Activated T-cell treated with anti-CD3 and anti-CD28 coated beads, Interleukin-2, amount 50 U/mL, for 4 hours (primary cell): ENCODE results near the gene TAS2R38. TPM values are rescaled to one million over a fixed set of nuclear protein-coding genes. Genes with fewer than 3 reads are reported as not detected.

Source experiments
- ATAC-seq, 2 donors: fragments of 200-7000 bp; cut with Tn5 transposase; one replicate each; pipeline ENCODE4 v1.10.0; 2021
- DNase-seq: peaks from one replicate; pipeline ENCODE4 v3.0.0-alpha.2; 2020
- H3K27me3 Mint-ChIP-seq: one replicate; pipeline ENCODE4 v1.8.0; 2021; ENCODE audit warnings: low read depth, mixed read lengths
- H3K36me3 Mint-ChIP-seq: one replicate; pipeline ENCODE4 v1.8.0; 2022; ENCODE audit warnings: mixed read lengths; ENCODE audit not compliant: insufficient read depth
- H3K4me1 Mint-ChIP-seq: one replicate; pipeline ENCODE4 v1.8.0; 2021; ENCODE audit warnings: low read depth, mixed read lengths
- H3K4me3 Mint-ChIP-seq: one replicate; pipeline ENCODE4 v1.8.0; 2021; ENCODE audit warnings: mild to moderate bottlenecking, moderate library complexity, mixed read lengths
- H3K9me3 Mint-ChIP-seq: one replicate; pipeline ENCODE4 v1.8.0; 2021; ENCODE audit warnings: mixed read lengths
- total RNA-seq, 3 donors: library from RNA; stranded (reverse); gene quantifications; one replicate each; pipeline ENCODE4 v1.2.1, GENCODE V29; 2021

The TAS2R38 gene
- not detected for total RNA-seq

DNA sequence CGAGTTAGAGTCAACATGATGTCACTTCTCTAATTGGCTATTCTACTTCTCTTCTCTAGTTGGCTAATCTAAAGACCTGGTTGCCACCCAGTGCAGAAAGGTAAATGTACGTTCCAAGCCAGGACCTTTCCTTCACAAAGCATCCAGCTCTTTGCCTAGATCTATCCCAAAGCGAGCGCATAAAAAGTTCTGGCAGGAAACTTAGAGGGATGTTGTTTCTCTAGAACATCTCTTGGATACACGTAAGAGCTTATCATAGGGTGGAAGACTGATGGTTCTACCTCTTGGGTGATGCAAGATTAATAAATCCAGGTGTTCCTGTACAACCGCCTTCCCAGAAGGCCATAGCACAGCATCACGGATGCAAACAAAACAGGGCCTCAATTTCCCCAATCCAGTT lies at the start of gene TAS2R38:
TSS of gene TAS2R38 (minus strand) at position 101 of the 400 bp plus-strand sequence. CDS start at position 17, 84 bp downstream.
- no peak within 1 kb of the TSS for H3K4me3 Mint-ChIP-seq

DNA sequence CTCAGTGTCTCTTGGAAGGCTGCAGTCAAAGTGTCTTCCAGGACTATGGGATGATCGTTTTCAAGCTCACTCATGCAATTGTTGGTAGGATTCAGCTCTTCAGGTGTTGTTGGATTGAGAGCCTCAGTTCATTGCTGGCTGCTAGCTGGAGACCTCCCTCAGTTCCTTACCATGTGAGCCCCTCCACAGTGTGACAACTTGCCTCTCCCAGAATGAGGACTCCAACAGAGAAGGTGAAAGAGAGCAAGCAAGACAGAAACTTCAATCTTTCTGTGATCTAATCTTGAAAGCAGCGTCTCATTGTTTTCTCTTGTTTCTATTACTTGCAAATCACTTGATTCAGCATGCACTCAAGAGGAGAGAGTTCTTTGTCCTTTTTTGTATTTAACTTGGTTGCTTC lies 44.6 kb upstream of the TAS2R38 start:
- Mint-ChIP-seq H3K4me3 (no peak overlapping the region), H3K27me3 (peaks cover 3% of the 10 kb centered on the region), H3K36me3 (no peaks in the 10 kb centered on the region), H3K4me1 (no peaks in the 10 kb centered on the region), H3K9me3 (no peaks in the 10 kb centered on the region)
- ATAC-seq, result no peak
- DNase-seq, result no peak

More for the DNA sequence above, at the start of gene TAS2R38:
- Mint-ChIP-seq H3K36me3 (no peaks in the 10 kb centered on the region), H3K4me1 (peaks cover 8% of the 10 kb centered on the region), H3K27me3 (no peaks in the 10 kb centered on the region), H3K9me3 (no peaks in the 10 kb centered on the region)
- DNase-seq (no peak), ATAC-seq (no peak)

DNA sequence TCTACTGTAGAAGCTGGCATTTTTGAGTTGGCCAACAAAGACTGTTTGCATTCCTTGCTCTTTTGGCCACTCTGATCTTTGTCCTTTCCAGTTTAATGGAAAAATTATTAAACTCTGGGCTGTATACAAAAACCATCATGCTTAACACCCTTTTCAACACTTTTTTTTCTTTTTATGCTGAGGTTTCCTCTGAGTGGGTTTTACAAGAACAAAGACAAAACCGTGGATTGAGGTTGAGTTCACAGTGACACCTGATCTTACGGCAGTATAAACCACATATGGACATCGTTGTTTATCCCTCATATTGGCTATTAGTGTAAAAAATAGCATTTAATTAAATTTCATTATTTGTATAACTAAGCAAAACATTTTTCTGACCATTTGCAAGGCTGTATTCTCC lies 43.9 kb upstream of the TAS2R38 start:
- DNase-seq (no peak), ATAC-seq (no peak)
- Mint-ChIP-seq H3K4me3 (no peak overlapping the region), H3K9me3 (no peaks in the 10 kb centered on the region), H3K4me1 (no peaks in the 10 kb centered on the region), H3K36me3 (no peaks in the 10 kb centered on the region), H3K27me3 (peaks cover 3% of the 10 kb centered on the region)

DNA sequence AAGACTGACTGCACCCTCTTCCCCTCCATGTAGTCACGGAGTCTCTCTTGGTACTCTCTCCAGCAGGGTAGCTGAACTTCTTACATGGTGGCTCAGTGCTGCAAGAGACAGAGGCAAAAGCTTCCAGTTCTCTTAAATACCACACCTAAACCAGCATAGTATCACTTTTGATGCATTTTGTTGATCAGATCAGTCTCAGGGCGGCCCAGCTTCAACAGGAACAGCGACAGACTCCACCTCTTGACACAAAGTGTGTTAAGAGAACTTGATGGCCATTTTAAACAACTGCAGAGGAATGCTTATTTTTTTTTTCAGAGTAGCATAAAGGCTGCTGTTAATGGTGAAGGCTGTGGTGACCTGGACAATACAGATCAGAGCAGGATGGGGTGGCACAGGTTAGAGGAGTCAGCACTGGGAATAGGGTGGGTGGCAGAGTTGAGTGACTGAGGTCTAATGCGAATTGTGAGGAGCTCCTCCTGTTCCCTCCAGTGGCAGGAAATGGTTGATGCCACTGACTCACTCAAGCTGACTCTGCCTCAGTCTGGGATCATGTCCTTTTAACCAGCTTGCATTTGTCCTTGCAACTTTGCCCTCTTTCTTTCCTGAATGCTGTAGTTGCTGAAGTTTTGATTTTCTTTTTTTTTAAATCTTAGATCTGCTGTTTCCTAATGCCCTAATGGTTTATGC lies 39.4 kb upstream of the TAS2R38 start:
- no peaks in the 10 kb centered on the region for H3K4me1 Mint-ChIP-seq
- H3K4me3 Mint-ChIP-seq, result no peak overlapping the region
- DNase-seq (no peak), ATAC-seq (peak; percentile 28 to 43)
- no peaks in the 10 kb centered on the region for H3K9me3 Mint-ChIP-seq
- H3K36me3 Mint-ChIP-seq, result no peaks in the 10 kb centered on the region
- H3K27me3 Mint-ChIP-seq, result no peaks in the 10 kb centered on the region

DNA sequence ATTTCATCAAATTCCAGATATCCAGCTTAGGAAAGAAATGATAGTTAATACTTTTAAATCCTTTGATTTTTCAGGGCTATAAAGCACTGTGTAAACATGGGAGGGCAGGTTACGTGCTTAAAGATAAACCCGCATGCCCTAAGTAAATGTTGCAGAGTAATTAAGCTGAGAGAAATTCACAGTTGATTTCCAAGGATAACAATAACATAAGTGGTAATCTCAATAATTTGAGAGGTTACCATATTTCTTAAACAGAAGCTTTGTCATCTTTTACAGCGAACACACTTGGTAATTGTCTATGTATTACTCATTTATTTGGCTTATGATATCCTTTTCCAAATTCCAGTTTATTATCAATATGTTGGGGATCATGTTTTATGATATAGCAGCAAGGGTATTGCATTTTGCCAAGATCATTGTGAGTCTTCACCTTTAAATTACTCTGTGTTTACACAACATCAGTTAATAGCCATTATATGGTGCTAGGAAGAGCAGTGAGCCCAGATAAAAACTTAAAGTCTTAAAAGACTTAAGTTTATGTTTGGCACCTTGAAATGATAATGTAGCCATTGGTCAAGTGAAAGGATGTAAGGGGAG lies 37.5 kb upstream of the TAS2R38 start:
- H3K9me3 Mint-ChIP-seq, result no peaks in the 10 kb centered on the region

DNA sequence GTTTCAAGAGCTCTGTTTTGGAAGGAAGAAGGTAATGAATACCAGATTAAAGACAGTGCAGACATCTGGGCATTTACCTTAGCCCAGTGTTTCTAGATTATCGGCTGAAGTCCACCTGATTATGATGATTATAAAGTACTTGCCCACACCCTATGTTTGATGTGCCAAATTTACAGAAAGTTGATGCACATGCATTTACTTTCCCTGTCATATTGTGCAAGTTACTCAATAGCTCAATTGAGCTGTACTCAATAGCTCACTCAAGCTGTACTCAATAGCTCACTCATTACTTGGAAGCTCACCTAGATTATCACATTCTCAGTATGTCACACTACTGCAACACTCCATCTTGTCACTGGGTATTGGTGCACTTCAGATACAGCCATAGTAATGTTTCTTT lies 35.6 kb upstream of the TAS2R38 start:
- DNase-seq (no peak), ATAC-seq (no peak)
- Mint-ChIP-seq H3K27me3 (no peaks in the 10 kb centered on the region), H3K4me1 (no peaks in the 10 kb centered on the region), H3K4me3 (no peak overlapping the region), H3K9me3 (no peaks in the 10 kb centered on the region), H3K36me3 (no peaks in the 10 kb centered on the region)

More for the DNA sequence above, 37.5 kb upstream of the TAS2R38 start:
- Mint-ChIP-seq H3K4me3 (no peak overlapping the region), H3K36me3 (no peaks in the 10 kb centered on the region), H3K27me3 (no peaks in the 10 kb centered on the region), H3K4me1 (no peaks in the 10 kb centered on the region)
- ATAC-seq, result no peak
- DNase-seq, result no peak

DNA sequence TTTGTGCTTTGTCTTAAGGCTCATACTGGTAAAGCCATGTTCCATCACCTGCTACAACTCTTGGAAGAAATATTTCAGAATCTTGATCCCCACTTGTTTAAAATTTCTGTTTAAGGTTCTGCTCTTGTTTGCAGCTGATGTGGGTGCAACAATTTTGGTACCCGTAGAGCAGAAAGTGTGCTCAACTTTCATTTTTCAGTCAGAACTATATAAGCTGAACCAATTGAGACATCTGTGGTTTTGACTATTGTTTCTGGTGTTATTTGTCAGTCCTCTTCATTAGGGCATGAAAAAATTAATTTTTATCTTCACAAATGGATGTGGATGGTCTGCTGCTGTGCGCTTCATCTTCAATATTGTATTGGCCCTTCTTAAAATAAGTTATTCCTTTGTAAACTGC lies 33.0 kb upstream of the TAS2R38 start:
- Mint-ChIP-seq H3K9me3 (no peaks in the 10 kb centered on the region), H3K36me3 (no peaks in the 10 kb centered on the region), H3K27me3 (no peaks in the 10 kb centered on the region), H3K4me1 (no peaks in the 10 kb centered on the region), H3K4me3 (no peak overlapping the region)
- DNase-seq (no peak), ATAC-seq (no peak)

DNA sequence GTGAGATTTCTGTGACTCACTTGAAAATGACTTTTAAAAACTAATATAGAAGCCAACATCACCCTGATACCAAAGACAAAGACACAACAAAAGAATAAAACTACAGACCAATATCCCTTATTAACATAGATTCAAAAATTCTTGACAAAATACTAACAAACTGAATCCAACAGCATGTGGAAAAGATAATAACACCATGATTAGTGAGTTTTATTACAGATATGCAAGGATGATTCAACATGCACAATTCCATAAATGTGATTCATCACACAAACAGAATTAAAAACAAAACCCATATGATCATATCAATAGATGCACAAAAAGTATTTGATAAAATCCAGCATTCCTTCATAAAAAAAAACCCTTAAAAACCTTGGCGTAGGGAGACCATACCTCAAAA lies 28.6 kb upstream of the TAS2R38 start:
- no peaks in the 10 kb centered on the region for H3K4me1 Mint-ChIP-seq
- no peaks in the 10 kb centered on the region for H3K36me3 Mint-ChIP-seq
- no peak overlapping the region for H3K4me3 Mint-ChIP-seq
- peaks cover 2% of the 10 kb centered on the region for H3K9me3 Mint-ChIP-seq
- ATAC-seq, result no peak
- DNase-seq, result no peak
- peaks cover 8% of the 10 kb centered on the region for H3K27me3 Mint-ChIP-seq

DNA sequence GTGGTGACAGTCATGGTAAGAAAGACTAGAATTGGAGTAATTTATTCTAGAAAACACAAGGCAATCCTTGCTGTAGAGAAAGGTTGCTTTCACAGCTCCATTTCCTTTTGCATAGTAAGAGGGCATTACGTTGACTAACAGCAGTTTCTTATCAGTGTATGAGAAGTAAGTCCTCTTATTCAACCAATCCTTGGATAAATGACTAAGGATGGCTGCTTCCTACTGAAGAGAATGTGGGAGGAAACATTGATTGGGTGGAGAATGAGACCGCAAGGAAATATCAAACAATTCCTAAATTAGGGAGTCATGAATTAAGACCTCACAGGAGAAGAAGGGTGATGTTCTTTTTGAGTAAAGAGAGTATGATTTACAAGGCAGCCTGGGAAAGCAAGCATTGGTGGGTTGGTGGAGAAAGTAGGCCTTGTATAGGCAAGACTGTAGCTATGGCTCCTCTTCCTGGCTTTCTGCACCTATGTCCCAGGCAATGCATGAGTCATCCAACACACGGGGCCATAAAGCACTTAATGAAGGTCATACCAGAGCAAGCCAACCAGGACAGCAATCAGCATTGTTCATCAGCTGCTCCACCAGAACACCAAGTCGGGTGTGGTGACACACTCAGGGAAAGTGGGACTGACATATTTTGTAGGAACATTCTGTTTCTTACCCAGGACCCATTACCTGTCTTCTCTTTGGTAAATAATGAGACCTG lies 27.7 kb upstream of the TAS2R38 start:
- no peak for DNase-seq
- Mint-ChIP-seq H3K27me3 (peaks cover 8% of the 10 kb centered on the region), H3K4me3 (no peak overlapping the region), H3K4me1 (no peaks in the 10 kb centered on the region), H3K9me3 (peaks cover 2% of the 10 kb centered on the region), H3K36me3 (no peaks in the 10 kb centered on the region)
- ATAC-seq, result no peak

DNA sequence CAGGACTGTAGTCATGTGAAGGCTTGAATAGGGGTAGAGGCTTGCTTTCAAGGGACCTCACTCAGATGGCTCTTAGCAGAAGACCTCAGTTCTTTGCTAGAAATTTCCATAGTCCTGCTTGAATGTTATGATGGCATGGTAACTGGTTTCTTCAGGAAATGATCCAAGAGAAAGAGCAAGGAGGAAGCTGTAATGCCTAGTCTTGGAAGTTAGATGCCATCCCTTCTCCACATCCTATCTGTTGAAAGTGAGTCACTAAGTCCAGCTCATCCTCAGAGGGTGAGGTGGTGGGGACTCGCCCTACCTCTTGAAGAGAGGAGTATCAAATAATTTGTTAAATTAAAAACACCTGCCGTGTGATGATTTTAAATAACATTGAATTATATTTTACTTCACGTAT lies 26.7 kb upstream of the TAS2R38 start:
- Mint-ChIP-seq H3K4me1 (no peaks in the 10 kb centered on the region), H3K36me3 (no peaks in the 10 kb centered on the region), H3K27me3 (peaks cover 8% of the 10 kb centered on the region), H3K9me3 (peaks cover 2% of the 10 kb centered on the region), H3K4me3 (no peak overlapping the region)
- ATAC-seq, result no peak
- DNase-seq, result no peak

DNA sequence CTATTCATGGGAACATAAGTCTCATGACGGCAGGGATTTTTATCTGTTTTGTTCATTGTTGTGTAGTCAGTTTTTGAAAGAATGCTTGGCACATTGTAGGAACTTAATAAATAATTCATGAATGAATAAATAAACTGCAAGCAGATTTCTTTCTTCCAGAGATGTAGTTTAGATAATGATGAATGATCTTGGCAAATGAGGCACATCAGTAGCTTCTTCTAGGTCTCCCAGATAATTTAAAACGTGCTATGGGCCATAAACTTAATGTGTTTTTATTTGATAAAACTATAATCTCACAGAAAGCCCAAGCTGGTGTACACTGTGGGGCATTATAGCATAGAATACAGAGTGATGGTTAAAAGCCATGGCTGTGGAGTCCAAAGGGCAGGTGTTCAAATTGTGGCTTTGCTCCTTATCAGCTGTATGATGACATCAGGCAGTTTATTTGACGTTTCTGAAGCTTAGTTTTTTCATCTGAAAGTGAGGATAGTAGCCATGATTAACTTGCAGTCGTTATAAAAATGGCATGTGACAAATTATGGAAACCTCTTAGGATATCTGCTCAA lies 25.6 kb upstream of the TAS2R38 start:
- Mint-ChIP-seq H3K4me1 (no peaks in the 10 kb centered on the region), H3K27me3 (peaks cover 9% of the 10 kb centered on the region), H3K4me3 (no peak overlapping the region), H3K36me3 (no peaks in the 10 kb centered on the region), H3K9me3 (peaks cover 2% of the 10 kb centered on the region)
- no peak for DNase-seq
- ATAC-seq, result no peak

DNA sequence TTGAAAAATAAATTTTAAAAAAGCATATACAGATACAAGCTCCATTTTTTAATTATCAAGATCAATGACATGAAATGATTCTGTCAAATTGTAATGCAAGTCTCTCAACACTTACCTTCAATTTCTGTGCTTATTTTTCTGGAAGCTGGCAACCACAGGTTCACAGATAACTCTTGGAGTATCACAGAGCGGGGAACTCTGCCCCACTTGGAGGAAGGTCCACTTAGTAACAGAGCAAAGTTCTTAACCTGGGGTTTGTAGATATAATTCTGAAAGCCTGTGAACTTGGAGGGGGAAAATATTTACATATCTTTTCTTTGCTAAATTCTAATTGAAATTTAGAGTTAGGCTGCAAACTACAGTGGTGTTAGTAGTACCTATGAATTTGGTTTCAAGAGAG lies 19.8 kb upstream of the TAS2R38 start:
- Mint-ChIP-seq H3K4me3 (no peak overlapping the region), H3K9me3 (peaks cover 2% of the 10 kb centered on the region), H3K4me1 (peaks cover 7% of the 10 kb centered on the region), H3K27me3 (peaks cover 3% of the 10 kb centered on the region), H3K36me3 (no peaks in the 10 kb centered on the region)
- ATAC-seq (no peak), DNase-seq (no peak)

DNA sequence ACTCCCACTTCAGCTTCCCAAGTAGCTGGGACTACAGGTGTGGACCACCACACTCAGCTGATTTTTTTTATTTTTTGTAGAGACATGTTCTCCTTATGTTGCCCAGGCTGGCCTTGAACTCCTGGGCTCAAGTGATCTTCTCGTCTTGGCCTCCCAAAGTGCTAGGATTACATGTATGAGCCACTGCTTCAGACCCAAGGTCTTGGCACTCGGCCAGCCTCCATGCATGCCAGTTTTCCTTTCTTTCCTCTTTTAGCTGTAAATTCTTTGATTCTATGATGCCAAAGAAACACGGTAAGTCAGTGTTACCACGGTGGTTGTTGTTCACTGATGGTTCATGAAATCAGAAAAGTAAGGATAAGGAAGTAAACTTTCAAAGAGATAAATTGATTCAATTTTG lies 19.1 kb upstream of the TAS2R38 start:
- ATAC-seq (no peak), DNase-seq (no peak)
- no peaks in the 10 kb centered on the region for H3K36me3 Mint-ChIP-seq
- H3K27me3 Mint-ChIP-seq, result peaks cover 2% of the 10 kb centered on the region
- no peak overlapping the region for H3K4me3 Mint-ChIP-seq
- H3K4me1 Mint-ChIP-seq, result peaks cover 7% of the 10 kb centered on the region
- H3K9me3 Mint-ChIP-seq, result no peaks in the 10 kb centered on the region

DNA sequence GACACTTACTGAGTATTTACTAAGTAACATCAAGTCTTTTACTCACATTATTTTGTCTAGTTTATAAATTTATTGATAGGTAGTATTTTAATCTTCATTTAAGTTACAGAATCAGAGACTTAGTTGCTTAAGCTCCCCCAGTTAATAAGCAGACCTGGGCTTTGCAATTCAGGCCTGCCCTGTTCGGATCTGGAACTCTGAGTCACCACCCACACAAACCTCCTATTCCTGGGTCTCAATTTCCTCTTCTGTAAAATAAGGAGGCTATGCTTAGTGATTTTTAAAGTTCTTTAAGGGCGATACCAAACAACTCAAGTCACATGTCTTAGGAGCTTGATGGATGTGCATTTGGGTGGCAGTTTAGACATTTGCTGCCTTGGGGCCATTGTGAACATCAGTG lies 18.6 kb upstream of the TAS2R38 start:
- no peak for ATAC-seq
- Mint-ChIP-seq H3K4me3 (no peak overlapping the region), H3K36me3 (no peaks in the 10 kb centered on the region), H3K27me3 (peaks cover 2% of the 10 kb centered on the region), H3K9me3 (no peaks in the 10 kb centered on the region), H3K4me1 (peaks cover 7% of the 10 kb centered on the region)
- DNase-seq, result no peak

DNA sequence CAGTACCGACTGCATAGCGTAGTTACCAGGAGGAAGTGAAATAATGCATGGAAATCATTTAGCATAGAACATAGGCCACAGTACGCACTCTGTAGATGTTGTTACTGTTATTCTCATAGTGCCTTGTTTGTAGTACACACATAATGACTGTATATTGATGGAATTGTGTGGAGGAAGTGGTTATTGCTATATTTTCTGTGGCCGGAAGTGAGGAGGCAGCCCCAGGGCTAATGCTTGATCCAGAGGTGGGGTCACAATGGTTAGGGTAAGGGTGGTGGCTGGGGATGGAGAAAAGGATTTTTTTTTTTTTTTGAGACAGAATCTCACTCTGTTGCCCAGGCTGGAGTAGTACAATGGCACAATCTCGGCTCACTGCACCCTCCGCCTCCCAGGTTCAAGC lies 17.6 kb upstream of the TAS2R38 start:
- H3K4me3 Mint-ChIP-seq, result no peak overlapping the region
- ATAC-seq (no peak), DNase-seq (no peak)
- no peaks in the 10 kb centered on the region for H3K36me3 Mint-ChIP-seq
- H3K27me3 Mint-ChIP-seq, result peaks cover 2% of the 10 kb centered on the region
- no peaks in the 10 kb centered on the region for H3K9me3 Mint-ChIP-seq
- peaks cover 7% of the 10 kb centered on the region for H3K4me1 Mint-ChIP-seq
